DMS153 (cell line): ENCODE results near the gene CGB8.

ENCODE experiments used
- DNase-seq: peaks from one replicate; lab custom pipeline; 2025; lab: John Stamatoyannopoulos, UW

The CGB8 gene

DNA sequence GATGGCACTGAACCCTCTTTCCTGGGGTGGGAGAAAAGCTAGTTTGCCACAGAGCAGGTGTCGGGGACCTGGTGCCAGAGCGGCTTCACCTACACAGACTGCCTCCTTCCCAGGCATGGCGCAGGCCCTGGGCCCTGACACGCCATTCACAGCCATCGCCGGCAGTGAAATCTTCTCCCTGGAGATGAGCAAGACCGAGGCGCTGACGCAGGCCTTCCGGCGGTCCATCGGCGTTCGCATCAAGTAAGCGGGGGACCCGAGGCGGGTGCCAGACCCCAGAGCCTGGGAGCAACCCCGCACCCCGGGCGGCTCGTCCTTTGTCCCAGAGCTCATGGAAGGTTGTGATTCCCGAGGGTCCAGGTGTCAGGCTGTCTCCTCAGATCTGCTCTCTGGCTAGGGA, 42.0 kb downstream of the CGB8 start:
- no peak for DNase-seq

DNA sequence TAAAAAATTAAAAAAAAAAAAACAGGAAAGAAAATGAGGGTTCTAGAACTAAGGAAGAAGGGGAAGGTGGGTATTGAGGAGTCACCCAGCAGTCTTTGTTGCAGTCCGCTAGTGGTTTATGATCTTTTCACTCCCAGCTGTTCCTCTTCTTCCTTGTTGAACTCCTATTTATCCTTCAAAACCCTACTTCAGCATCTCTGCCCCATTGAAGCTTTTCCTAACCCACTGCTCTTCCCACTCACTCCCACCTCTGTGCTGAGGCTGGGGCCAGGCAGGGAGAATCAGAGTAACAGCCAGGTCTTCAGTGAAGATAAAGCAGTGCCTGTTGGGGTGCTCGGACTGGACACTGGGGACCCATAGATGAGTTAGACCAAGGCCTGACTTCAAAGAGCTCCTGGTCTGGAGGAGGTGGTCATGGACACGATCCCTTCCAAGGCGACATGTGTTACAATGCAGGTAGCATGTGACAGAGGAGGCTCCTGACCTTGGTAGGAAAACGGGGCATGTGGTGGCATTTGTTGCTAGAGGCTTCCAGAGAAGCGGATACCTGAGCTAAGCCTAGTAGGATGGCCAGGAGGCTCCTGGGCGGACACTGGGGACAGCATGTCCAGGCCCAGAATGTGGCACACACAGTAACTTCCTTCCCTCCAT, 43.8 kb downstream of the CGB8 start:
- no peak for DNase-seq

DNA sequence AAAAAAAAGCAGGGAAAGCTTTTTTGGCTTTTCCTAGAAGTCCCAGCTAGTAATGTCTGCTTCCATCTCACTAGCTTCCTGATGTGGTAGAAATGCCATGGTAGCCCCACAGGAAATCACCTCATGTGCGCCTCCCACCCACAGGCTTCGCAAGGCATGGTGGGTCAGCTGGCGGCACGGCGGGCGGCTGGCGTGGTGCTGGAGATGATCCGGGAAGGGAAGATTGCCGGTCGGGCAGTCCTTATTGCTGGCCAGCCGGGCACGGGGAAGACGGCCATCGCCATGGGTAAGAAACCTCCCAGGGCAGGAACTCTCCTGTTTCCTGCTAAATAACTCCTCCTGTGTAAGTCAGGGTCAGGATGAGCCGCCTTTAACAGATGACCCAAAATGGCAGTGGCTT, 44.8 kb downstream of the CGB8 start:
- no peak for DNase-seq

DNA sequence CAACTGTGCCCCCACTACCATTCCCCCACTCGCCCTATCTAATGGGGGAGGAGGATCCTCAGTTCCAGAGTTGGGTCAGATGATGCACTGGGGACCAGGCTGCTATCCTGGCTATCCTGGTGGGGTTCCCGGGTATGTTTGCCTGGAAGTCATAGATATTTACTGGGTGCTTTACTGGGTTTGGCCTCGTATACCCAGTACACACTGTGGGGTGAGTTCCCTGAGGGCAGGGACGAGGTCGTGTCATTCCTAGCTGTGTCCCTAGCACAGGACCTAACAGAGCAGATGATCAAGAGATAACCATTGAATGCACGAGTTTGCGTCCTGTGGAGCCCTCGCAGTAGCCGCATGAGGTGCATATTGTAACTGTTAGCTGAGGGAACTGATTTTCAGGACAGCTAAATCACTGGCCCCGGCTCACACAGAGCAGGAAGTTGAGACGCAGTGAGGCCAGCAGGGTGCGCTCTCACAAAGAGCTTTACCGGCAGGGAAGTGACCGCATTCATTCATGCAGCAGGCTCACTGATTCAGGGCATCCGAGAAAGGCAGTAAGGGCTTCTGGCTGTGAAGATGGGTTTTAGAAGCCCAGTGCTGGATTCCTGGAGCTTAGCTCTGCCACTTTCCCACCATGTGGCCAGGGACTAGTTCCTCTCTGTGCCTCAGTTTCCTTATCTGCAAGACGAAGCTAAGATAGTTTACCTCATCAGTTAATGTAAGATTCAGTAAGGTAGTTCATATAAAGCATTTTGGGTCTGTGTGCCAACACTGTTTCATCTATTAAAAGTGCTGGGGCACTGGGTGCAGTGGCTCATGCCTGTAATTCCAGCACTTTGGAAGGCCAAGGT, 49.2 kb downstream of the CGB8 start:
- DNase-seq, result no peak

DNA sequence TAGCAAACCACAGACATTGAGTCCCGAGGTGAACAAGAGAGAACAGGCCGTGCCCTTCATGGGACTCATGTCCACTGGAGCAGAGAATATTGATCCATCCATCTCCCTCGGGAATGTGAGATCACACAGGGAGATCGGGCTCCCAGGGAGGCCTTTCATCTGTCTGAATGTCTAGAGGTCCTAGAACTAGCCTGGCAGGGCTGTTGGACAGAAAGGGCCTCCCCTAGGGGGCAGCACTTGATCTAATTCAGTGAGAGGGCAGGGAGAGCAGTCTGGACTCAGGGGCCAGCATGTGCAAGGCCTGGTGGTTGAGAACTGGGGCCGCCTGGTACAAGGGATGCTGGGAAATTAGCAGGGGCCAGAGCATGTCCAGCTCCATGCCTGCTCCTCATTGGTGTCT, 50.9 kb downstream of the CGB8 start:
- no peak for DNase-seq
